ENCODE measurements around the gene PTK7. TPM values are rescaled to one million over a fixed set of nuclear protein-coding genes. Genes with fewer than 3 reads are reported as not detected.

PTK7 gene
- total RNA-seq, 1 experiment from 2014 or later, result 106 TPM

DNA sequence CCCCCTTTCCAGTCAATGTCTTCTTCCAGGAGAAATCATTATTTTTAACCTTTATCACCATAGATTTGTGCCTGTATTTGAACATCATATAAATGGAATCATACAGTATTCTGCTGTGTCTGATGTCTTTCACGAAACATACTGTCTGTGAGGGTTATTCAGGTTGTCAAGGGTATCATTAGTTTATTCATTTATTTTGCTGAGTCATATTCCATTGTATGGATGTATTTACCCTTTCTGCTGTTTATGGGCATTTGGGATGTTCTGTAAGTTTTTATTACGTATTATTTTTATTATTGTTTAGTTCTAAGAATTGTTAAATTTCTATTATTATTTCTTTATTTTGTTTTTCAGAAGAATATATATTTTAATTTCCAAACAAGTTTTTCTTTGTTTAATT, 131.2 kb downstream of the PTK7 start:
- no peaks in the 10 kb centered on the region for H3K79me2 ChIP-seq (ENCODE audit: low read depth)
- BruUV-seq (replicated peaks), result no TSS peak
- CTCF ChIA-PET, result no interaction called here
- TF ChIP-seq EZH2 (IDR thresholded peaks at IDR 0.05; ENCODE audit: low read depth), result no peak
- TF ChIP-seq, protein P1, sequence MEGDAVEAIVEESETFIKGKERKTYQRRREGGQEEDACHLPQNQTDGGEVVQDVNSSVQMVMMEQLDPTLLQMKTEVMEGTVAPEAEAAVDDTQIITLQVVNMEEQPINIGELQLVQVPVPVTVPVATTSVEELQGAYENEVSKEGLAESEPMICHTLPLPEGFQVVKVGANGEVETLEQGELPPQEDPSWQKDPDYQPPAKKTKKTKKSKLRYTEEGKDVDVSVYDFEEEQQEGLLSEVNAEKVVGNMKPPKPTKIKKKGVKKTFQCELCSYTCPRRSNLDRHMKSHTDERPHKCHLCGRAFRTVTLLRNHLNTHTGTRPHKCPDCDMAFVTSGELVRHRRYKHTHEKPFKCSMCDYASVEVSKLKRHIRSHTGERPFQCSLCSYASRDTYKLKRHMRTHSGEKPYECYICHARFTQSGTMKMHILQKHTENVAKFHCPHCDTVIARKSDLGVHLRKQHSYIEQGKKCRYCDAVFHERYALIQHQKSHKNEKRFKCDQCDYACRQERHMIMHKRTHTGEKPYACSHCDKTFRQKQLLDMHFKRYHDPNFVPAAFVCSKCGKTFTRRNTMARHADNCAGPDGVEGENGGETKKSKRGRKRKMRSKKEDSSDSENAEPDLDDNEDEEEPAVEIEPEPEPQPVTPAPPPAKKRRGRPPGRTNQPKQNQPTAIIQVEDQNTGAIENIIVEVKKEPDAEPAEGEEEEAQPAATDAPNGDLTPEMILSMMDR (conservative IDR thresholded peaks at IDR 0.05), result no peak
- H4K20me1 ChIP-seq (ENCODE audit: insufficient read depth), result no peaks in the 10 kb centered on the region
- no peaks in the 10 kb centered on the region for H3K9me3 ChIP-seq (ENCODE audit: insufficient read depth, low read depth)
- no peaks in the 10 kb centered on the region for H3K27me3 ChIP-seq (ENCODE audit: insufficient read depth, low read depth)
- H3K4me2 ChIP-seq, result no peak overlapping the region
- no peaks in the 10 kb centered on the region for H3F3A ChIP-seq (ENCODE audit: insufficient read depth, low read depth)
- H3K27ac ChIP-seq, result no peak overlapping the region
- no peak for DNase-seq
- H3K4me1 ChIP-seq (replicated peaks; ENCODE audit: insufficient read depth), result no peaks in the 10 kb centered on the region; the same call in 1 of the 2 replicates
- H2AFZ ChIP-seq, result no peak overlapping the region
- H3K4me3 ChIP-seq, result no peak overlapping the region
- H3K9me2 ChIP-seq (ENCODE audit: insufficient read depth), result no peaks in the 10 kb centered on the region
- intact Hi-C loops (cut with micrococcal nuclease; ENCODE audit: unreplicated experiment), result no loop called here
- no peaks in the 10 kb centered on the region for H3K36me3 ChIP-seq (ENCODE audit: low read depth)
- POLR2A ChIA-PET (ENCODE audit: unreplicated experiment), result no interaction called here

Other genes with a start within 250 kb of the PTK7 start
- gene RPL7L1, start 196.7 kb upstream of the PTK7 start, total RNA-seq (2021), result 84.1 and 87.1 TPM in 2 replicates
- not detected in 2 replicates for gene PTCRA, start 160.3 kb upstream of the PTK7 start, total RNA-seq (2021)
- 47.7 and 54.8 TPM in 2 replicates for gene CNPY3, start 146.8 kb upstream of the PTK7 start, total RNA-seq (2021)
- gene GNMT, start 115.6 kb upstream of the PTK7 start, total RNA-seq (2021), result 0.57 TPM in 1 of 2 replicates, not detected in the other
- gene PEX6, start 97.1 kb upstream of the PTK7 start, total RNA-seq (2021), result 25.9 and 31.3 TPM in 2 replicates
- gene PPP2R5D, start 91.7 kb upstream of the PTK7 start, total RNA-seq (2021), result 42.9 and 53.7 TPM in 2 replicates
- gene MEA1, start 62.4 kb upstream of the PTK7 start, total RNA-seq (2021), result 77.0 and 77.6 TPM in 2 replicates
- 104 and 122 TPM in 2 replicates for gene KLHDC3, start 62.1 kb upstream of the PTK7 start, total RNA-seq (2021)
- 45.2 and 62.5 TPM in 2 replicates for gene RRP36, start 54.7 kb upstream of the PTK7 start, total RNA-seq (2021)
- 22.8 and 32.4 TPM in 2 replicates for gene CUL7, start 22.5 kb upstream of the PTK7 start, total RNA-seq (2021)
- 86.2 and 110 TPM in 2 replicates for gene MRPL2, start 16.9 kb upstream of the PTK7 start, total RNA-seq (2021)
- 46.2 and 46.7 TPM in 2 replicates for gene KLC4, start 16.7 kb upstream of the PTK7 start, total RNA-seq (2021)
- gene SRF, start 95.0 kb downstream of the PTK7 start, total RNA-seq (2021), result 22.0 and 25.4 TPM in 2 replicates
- 52.8 and 71.6 TPM in 2 replicates for gene CUL9, start 105.9 kb downstream of the PTK7 start, total RNA-seq (2021)
- gene DNPH1, start 153.2 kb downstream of the PTK7 start, total RNA-seq (2021), result 43.5 and 57.0 TPM in 2 replicates
- gene TTBK1, start 167.2 kb downstream of the PTK7 start, total RNA-seq (2021), result 0.07 and 0.15 TPM in 2 replicates
- not detected in 2 replicates for gene SLC22A7, start 221.9 kb downstream of the PTK7 start, total RNA-seq (2021)
- gene CRIP3, start 232.5 kb downstream of the PTK7 start, total RNA-seq (2021), result 5.7 and 10.0 TPM in 2 replicates

All from PC-9 (cell line).